ENCODE measurements around the gene CEP170. TPM values are rescaled to one million over a fixed set of nuclear protein-coding genes. Genes with fewer than 3 reads are reported as not detected.

The CEP170 gene
- total RNA-seq, 1 experiment from 2014 or later, result 55.2 TPM

DNA sequence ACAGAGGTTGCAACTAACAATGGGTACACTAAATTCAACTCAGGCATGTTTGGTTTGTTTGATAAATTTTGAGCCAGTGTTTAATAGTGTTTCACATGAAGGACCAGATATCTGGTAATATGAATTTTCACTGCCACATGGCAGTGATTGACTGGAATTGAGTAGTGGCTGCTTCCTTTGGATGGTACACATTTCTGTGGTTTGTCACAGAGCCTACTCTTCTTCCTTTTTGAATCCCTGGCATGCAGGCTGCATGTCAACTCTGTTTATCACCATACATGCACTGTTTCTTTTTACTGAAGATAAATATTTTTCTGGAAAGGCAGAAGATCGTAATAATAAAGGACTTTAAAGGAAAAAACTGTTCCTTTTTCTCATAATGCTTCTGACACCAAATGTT, 36.2 kb upstream of the CEP170 start:
- Histone ChIP-seq H3K36me3 (ENCODE audit: control insufficient read depth in 1 of 2, insufficient read depth in 2 of 2, low read length in 2 of 2) (0 out of 4 replicates have a peak, but pooled peaks cover 0 to 3% of the 10 kb centered on the region in 2 experiments), H3K9me3 (ENCODE audit: control insufficient read depth in 1 of 2, insufficient read depth in 1 of 2, low read depth in 1 of 2, low read length in 2 of 2) (no peaks in the 10 kb centered on the region), H4K20me1 (ENCODE audit: insufficient read depth) (no peaks in the 10 kb centered on the region), H3K27ac (ENCODE audit: low read depth, low read length) (no peak overlapping the region), H3K79me2 (ENCODE audit: insufficient read depth, low read length) (no peaks in the 10 kb centered on the region), H3K4me3 (replicated peaks in 1 of 2; ENCODE audit: low read depth in 1 of 2, low read length in 2 of 2) (no peak overlapping the region), H3K4me1 (ENCODE audit: control insufficient read depth in 1 of 2, insufficient read depth in 2 of 2, low read length in 2 of 2) (peaks cover 0 to 4% of the 10 kb centered on the region in 2 experiments; a peak in 1 of 4 replicates), H3K27me3 (ENCODE audit: insufficient read depth, low read length) (no peaks in the 10 kb centered on the region), H3K4me2 (ENCODE audit: low read length) (no peak overlapping the region), H3K9ac (ENCODE audit: low read length) (no peak overlapping the region), H3K9me2 (ENCODE audit: insufficient read depth) (no peaks in the 10 kb centered on the region), H2AFZ (ENCODE audit: low read depth, low read length, poor library complexity, severe bottlenecking) (no peak overlapping the region)
- intact Hi-C loops (cut with micrococcal nuclease), result no loop called here
- CTCF ChIA-PET, result no interaction called here
- RAD21 ChIA-PET (ENCODE audit: low non-redundant PET in 1 of 2, low total read pairs in 2 of 2, uncharacterized antibody in 2 of 2, unreplicated experiment in 2 of 2), result no interaction called here
- no TSS peak for BruUV-seq (replicated peaks)
- TF ChIP-seq SP1 (IDR thresholded peaks at IDR 0.05; ENCODE audit: low read depth) (no peak), JUND (IDR thresholded peaks at IDR 0.05) (no peak), FOSL1 (IDR thresholded peaks at IDR 0.05; ENCODE audit: low read depth) (no peak), ZNF274 (IDR thresholded peaks at IDR 0.05; ENCODE audit: low read depth, low read length) (no peak), MAX (IDR thresholded peaks at IDR 0.05) (no peak), EZH2phosphoT487 (IDR thresholded peaks at IDR 0.05; ENCODE audit: borderline replicate concordance) (no peak), POLR2AphosphoS5 (IDR thresholded peaks at IDR 0.05; ENCODE audit: low read depth, low read length) (no peak), SRF (IDR thresholded peaks at IDR 0.05; ENCODE audit: low read depth) (no peak), YY1 (IDR thresholded peaks at IDR 0.05; ENCODE audit: extremely low read depth, insufficient replicate concordance, low read depth, low read length) (no peak), CBX3 (IDR thresholded peaks at IDR 0.05; ENCODE audit: low read depth) (no peak), TCF7L2 (IDR thresholded peaks at IDR 0.05; ENCODE audit: borderline replicate concordance, extremely low read depth, insufficient read depth, insufficient read length) (no peak), SIN3A (IDR thresholded peaks at IDR 0.05; ENCODE audit: low read depth) (no peak), ELF1 (IDR thresholded peaks at IDR 0.05; ENCODE audit: borderline replicate concordance, low read depth) (no peak), RAD21 (IDR thresholded peaks at IDR 0.05; ENCODE audit: low read depth) (no peak)
- TF ChIP-seq, protein P1, sequence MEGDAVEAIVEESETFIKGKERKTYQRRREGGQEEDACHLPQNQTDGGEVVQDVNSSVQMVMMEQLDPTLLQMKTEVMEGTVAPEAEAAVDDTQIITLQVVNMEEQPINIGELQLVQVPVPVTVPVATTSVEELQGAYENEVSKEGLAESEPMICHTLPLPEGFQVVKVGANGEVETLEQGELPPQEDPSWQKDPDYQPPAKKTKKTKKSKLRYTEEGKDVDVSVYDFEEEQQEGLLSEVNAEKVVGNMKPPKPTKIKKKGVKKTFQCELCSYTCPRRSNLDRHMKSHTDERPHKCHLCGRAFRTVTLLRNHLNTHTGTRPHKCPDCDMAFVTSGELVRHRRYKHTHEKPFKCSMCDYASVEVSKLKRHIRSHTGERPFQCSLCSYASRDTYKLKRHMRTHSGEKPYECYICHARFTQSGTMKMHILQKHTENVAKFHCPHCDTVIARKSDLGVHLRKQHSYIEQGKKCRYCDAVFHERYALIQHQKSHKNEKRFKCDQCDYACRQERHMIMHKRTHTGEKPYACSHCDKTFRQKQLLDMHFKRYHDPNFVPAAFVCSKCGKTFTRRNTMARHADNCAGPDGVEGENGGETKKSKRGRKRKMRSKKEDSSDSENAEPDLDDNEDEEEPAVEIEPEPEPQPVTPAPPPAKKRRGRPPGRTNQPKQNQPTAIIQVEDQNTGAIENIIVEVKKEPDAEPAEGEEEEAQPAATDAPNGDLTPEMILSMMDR (IDR thresholded peaks at IDR 0.05 in 2 of 3, conservative IDR thresholded peaks at IDR 0.05 in 1 of 3; ENCODE audit: borderline replicate concordance in 1 of 3, insufficient read depth in 1 of 3, low read depth in 2 of 3, low read length in 2 of 3), result no peak
- TF ChIP-seq, protein P2, sequence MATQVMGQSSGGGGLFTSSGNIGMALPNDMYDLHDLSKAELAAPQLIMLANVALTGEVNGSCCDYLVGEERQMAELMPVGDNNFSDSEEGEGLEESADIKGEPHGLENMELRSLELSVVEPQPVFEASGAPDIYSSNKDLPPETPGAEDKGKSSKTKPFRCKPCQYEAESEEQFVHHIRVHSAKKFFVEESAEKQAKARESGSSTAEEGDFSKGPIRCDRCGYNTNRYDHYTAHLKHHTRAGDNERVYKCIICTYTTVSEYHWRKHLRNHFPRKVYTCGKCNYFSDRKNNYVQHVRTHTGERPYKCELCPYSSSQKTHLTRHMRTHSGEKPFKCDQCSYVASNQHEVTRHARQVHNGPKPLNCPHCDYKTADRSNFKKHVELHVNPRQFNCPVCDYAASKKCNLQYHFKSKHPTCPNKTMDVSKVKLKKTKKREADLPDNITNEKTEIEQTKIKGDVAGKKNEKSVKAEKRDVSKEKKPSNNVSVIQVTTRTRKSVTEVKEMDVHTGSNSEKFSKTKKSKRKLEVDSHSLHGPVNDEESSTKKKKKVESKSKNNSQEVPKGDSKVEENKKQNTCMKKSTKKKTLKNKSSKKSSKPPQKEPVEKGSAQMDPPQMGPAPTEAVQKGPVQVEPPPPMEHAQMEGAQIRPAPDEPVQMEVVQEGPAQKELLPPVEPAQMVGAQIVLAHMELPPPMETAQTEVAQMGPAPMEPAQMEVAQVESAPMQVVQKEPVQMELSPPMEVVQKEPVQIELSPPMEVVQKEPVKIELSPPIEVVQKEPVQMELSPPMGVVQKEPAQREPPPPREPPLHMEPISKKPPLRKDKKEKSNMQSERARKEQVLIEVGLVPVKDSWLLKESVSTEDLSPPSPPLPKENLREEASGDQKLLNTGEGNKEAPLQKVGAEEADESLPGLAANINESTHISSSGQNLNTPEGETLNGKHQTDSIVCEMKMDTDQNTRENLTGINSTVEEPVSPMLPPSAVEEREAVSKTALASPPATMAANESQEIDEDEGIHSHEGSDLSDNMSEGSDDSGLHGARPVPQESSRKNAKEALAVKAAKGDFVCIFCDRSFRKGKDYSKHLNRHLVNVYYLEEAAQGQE (IDR thresholded peaks at IDR 0.05; ENCODE audit: low read depth), result no peak
- TF ChIP-seq, protein P3, sequence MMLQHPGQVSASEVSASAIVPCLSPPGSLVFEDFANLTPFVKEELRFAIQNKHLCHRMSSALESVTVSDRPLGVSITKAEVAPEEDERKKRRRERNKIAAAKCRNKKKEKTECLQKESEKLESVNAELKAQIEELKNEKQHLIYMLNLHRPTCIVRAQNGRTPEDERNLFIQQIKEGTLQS (IDR thresholded peaks at IDR 0.05), result no peak
- POLR2A ChIA-PET, result no interaction called here
- DNase-seq (ENCODE audit: low read depth, low spot score) (no peak), ATAC-seq (no peak)
